ENCODE measurements around the gene SCARF2.
"Not testable (repeated sequence)": the region's sequence is repeated elsewhere in the genome, so short reads cannot be mapped to it uniquely, and the experiment has no call there.

SCARF2 gene

GRCh38 chr22:20390394-20390907 lies 47.2 kb downstream of the SCARF2 start:
- no peak for DNase-seq

GRCh38 chr22:20389288-20389687 lies 48.3 kb downstream of the SCARF2 start:
- no peak for DNase-seq

GRCh38 chr22:20388200-20388599 lies 49.4 kb downstream of the SCARF2 start:
- DNase-seq = no peak

GRCh38 chr22:20386972-20387371 lies 50.7 kb downstream of the SCARF2 start:
- no peak for DNase-seq

GRCh38 chr22:20386336-20386735 lies 51.3 kb downstream of the SCARF2 start:
- DNase-seq = no peak

GRCh38 chr22:20384865-20385264 lies 52.8 kb downstream of the SCARF2 start:
- no peak for DNase-seq

GRCh38 chr22:20384171-20384570 lies 53.5 kb downstream of the SCARF2 start:
- no peak for DNase-seq

GRCh38 chr22:20383538-20383937 lies 54.1 kb downstream of the SCARF2 start:
- DNase-seq = no peak

- DNase-seq = no peak
Observed at GRCh38 chr22:20380486-20380885, 57.1 kb downstream of the SCARF2 start.

GRCh38 chr22:20378684-20379083 lies 58.9 kb downstream of the SCARF2 start:
- not testable (repeated sequence) for DNase-seq

GRCh38 chr22:20378110-20378509 lies 59.5 kb downstream of the SCARF2 start:
- no peak for DNase-seq

GRCh38 chr22:20376983-20377382 lies 60.6 kb downstream of the SCARF2 start:
- DNase-seq = not testable (repeated sequence)

- DNase-seq = not testable (repeated sequence)
Observed at GRCh38 chr22:20376281-20376680, 61.3 kb downstream of the SCARF2 start.
